SW 1271 (cell line): Measurements from ENCODE around the gene ZFX.

ENCODE experiments used
- DNase-seq, 2 experiments: peaks; one replicate each; lab custom pipeline; 2025; lab: John Stamatoyannopoulos, UW

ZFX gene

GRCh38 chrX:24201216-24201615 lies 51.7 kb downstream of the ZFX start:
- DNase-seq, result no peak

GRCh38 chrX:24202465-24203031 lies 53.0 kb downstream of the ZFX start:
- DNase-seq, result no peak

- no peak for DNase-seq
Observed at GRCh38 chrX:24203072-24203808, 53.7 kb downstream of the ZFX start.

GRCh38 chrX:24204331-24204730 lies 54.8 kb downstream of the ZFX start:
- DNase-seq, result no peak

GRCh38 chrX:24204958-24205357 lies 55.4 kb downstream of the ZFX start:
- no peak for DNase-seq

GRCh38 chrX:24207826-24208225 lies 58.3 kb downstream of the ZFX start:
- no peak for DNase-seq

GRCh38 chrX:24208496-24209240 lies 59.1 kb downstream of the ZFX start:
- DNase-seq, result no peak

- no peak for DNase-seq
Observed at GRCh38 chrX:24210190-24210589, 60.7 kb downstream of the ZFX start.

GRCh38 chrX:24214568-24214967 lies 65.0 kb downstream of the ZFX start:
- no peak for DNase-seq

- DNase-seq, result no peak
Observed at GRCh38 chrX:24215272-24215671, 65.7 kb downstream of the ZFX start.

- DNase-seq, result no peak
Observed at GRCh38 chrX:24216037-24216436, 66.5 kb downstream of the ZFX start.

- no peak for DNase-seq
Observed at GRCh38 chrX:24216827-24217226, 67.3 kb downstream of the ZFX start.

- DNase-seq, result no peak
Observed at GRCh38 chrX:24219320-24219719, 69.8 kb downstream of the ZFX start.

GRCh38 chrX:24221872-24222271 lies 72.3 kb downstream of the ZFX start:
- no peak for DNase-seq

- no peak for DNase-seq
Observed at GRCh38 chrX:24225265-24225664, 75.7 kb downstream of the ZFX start.

GRCh38 chrX:24226176-24226575 lies 76.6 kb downstream of the ZFX start:
- DNase-seq, result no peak

GRCh38 chrX:24228596-24228995 lies 79.1 kb downstream of the ZFX start:
- no peak for DNase-seq

- no peak for DNase-seq
Observed at GRCh38 chrX:24229400-24229879, 79.9 kb downstream of the ZFX start.

- no peak for DNase-seq
Observed at GRCh38 chrX:24229976-24230375, 80.4 kb downstream of the ZFX start.

GRCh38 chrX:24231131-24231540 lies 81.6 kb downstream of the ZFX start:
- peak in 1 of 2 experiments; percentile 0 for DNase-seq

GRCh38 chrX:24231641-24232179 lies 82.2 kb downstream of the ZFX start:
- no peak for DNase-seq

- DNase-seq, result no peak
Observed at GRCh38 chrX:24232796-24233195, 83.3 kb downstream of the ZFX start.
